ENCODE results near the gene APOA1.
A peak's percentile ranks its signal among the peaks of the same experiment; 100 is the strongest.

The APOA1 gene

GRCh38 chr11:116787786-116788486 lies 49.5 kb downstream of the APOA1 start, which contains the start of gene ZPR1:
TSS of gene ZPR1 (minus strand) at chr11:116788023. CDS start at chr11:116787990, 33 bp downstream.
- H3K27me3 Mint-ChIP-seq = no peaks in the 10 kb centered on the region
- peak; percentile 92 for DNase-seq
- H3K27ac Mint-ChIP-seq = peak within 1 kb of the TSS; percentile 94
- peaks cover 48% of the 10 kb centered on the region for H3K36me3 Mint-ChIP-seq (ENCODE audit: low read depth)
- H3K4me3 Mint-ChIP-seq = peak within 1 kb of the TSS; percentile 95
- H3K4me1 Mint-ChIP-seq (ENCODE audit: low read depth) = peaks cover 59% of the 10 kb centered on the region
- H3K9me3 Mint-ChIP-seq = no peaks in the 10 kb centered on the region

- Mint-ChIP-seq H3K4me1 (ENCODE audit: low read depth) (peaks cover 64% of the 10 kb centered on the region), H3K4me3 (peak overlapping the region; percentile 95), H3K36me3 (ENCODE audit: low read depth) (peaks cover 53% of the 10 kb centered on the region)
These were observed 50.0 kb downstream of the APOA1 start for GRCh38 chr11:116787436-116787785.

GRCh38 chr11:116786966-116787365 lies 50.5 kb downstream of the APOA1 start:
- Mint-ChIP-seq H3K27me3 (no peaks in the 10 kb centered on the region), H3K27ac (peak overlapping the region; percentile 87), H3K36me3 (ENCODE audit: low read depth) (peaks cover 57% of the 10 kb centered on the region), H3K9me3 (no peaks in the 10 kb centered on the region), H3K4me1 (ENCODE audit: low read depth) (peaks cover 68% of the 10 kb centered on the region), H3K4me3 (peak overlapping the region; percentile 95)
- no peak for DNase-seq

More at GRCh38 chr11:116787436-116787785, 50.0 kb downstream of the APOA1 start:
- Mint-ChIP-seq H3K27me3 (no peaks in the 10 kb centered on the region), H3K27ac (peak overlapping the region; percentile 87), H3K9me3 (no peaks in the 10 kb centered on the region)
- DNase-seq = no peak

- Mint-ChIP-seq H3K4me1 (ENCODE audit: low read depth) (peaks cover 69% of the 10 kb centered on the region), H3K27ac (peak overlapping the region; percentile 87)
These were observed 51.1 kb downstream of the APOA1 start for GRCh38 chr11:116786326-116786725.

More at GRCh38 chr11:116786326-116786725, 51.1 kb downstream of the APOA1 start:
- H3K36me3 Mint-ChIP-seq (ENCODE audit: low read depth) = peaks cover 64% of the 10 kb centered on the region
- no peak for DNase-seq
- H3K9me3 Mint-ChIP-seq = no peaks in the 10 kb centered on the region
- H3K4me3 Mint-ChIP-seq = peak overlapping the region; percentile 95
- no peaks in the 10 kb centered on the region for H3K27me3 Mint-ChIP-seq

All from activated T-cell treated with anti-CD3 and anti-CD28 coated beads, Interleukin-2, amount 50 U/mL, for 24 hours (primary cell).